Gastrocnemius medialis (tissue), 4 donors: Measurements from ENCODE around the gene OGN. TPM values are rescaled to one million over a fixed set of nuclear protein-coding genes. Genes with fewer than 3 reads are reported as not detected.

ENCODE experiments used
- ATAC-seq, 2 donors: fragments of 150-250 bp; one replicate each; pipeline ENCODE4 v1.9.1; 2016
- DNase-seq, 2 donors: peaks; one replicate each; pipeline ENCODE4 v3.0.0-alpha.2; 2019
- H3K27ac ChIP-seq, 4 donors: fragments of 200-600 bp; sonication (generic); 1 replicate in 1 of 4; 2 replicates in 3 of 4; pipeline ENCODE4 v1.5.1; 2016 to 2018; ENCODE audit warnings: mild to moderate bottlenecking in 2 of 4, moderate library complexity in 1 of 4
- H3K27me3 ChIP-seq, 3 donors: fragments of 200-600 bp; sonication (generic) in 2 of 3; 1 replicate in 1 of 3; 2 replicates in 2 of 3; pipeline versions ENCODE4 v1.5.1 to v1.6.0; 2016 to 2019; ENCODE audit warnings: mild to moderate bottlenecking in 1 of 3, moderate library complexity in 1 of 3
- H3K36me3 ChIP-seq, 2 donors: fragments of 200-600 bp; sonication (generic) in 1 of 2; one replicate each; pipeline ENCODE4 v1.5.1; 2017 to 2018
- H3K4me1 ChIP-seq, 2 donors: fragments of 200-600 bp; sonication (generic) in 1 of 2; one replicate each; pipeline ENCODE4 v1.5.1; 2016 to 2017; ENCODE audit warnings: mild to moderate bottlenecking in 2 of 2
- H3K4me3 ChIP-seq, 4 donors: fragments of 200-600 bp; sonication (generic) in 3 of 4; 1 replicate in 1 of 4; 2 replicates in 3 of 4; pipeline ENCODE4 v1.5.1; 2016 to 2019; ENCODE audit warnings: mild to moderate bottlenecking in 2 of 4
- H3K9me3 ChIP-seq, 3 donors: fragments of 200-600 bp; sonication (generic) in 2 of 3; 1 replicate in 1 of 3; 2 replicates in 2 of 3; pipeline ENCODE4 v1.5.1; 2016 to 2019
- CTCF ChIP-seq, 5 experiments: fragments of 450-650 bp in 3 of 5; fragments of 200-600 bp in 2 of 5; sonication (generic) in 2 of 5; IDR thresholded peaks in 4 of 5; conservative IDR thresholded peaks in 1 of 5; 1 replicate in 4 of 5; 2 replicates in 1 of 5; pipeline ENCODE4 v1.5.1; 2016 to 2019; ENCODE audit warnings: antibody characterized with exemption in 5 of 5, mild to moderate bottlenecking in 3 of 5, moderate library complexity in 3 of 5
- POLR2A ChIP-seq, 2 donors: fragments of 450-650 bp; IDR thresholded peaks; one replicate each; pipeline ENCODE4 v1.6.1; 2017; ENCODE audit warnings: antibody characterized with exemption in 2 of 2, mild to moderate bottlenecking in 2 of 2, moderate library complexity in 2 of 2
- in situ Hi-C, 4 donors: fragments of 200-750 bp; cut with MboI; loops; one replicate each; pipeline versions ENCODE4 v1.15.0 to v1.8.0; 2017; ENCODE audit warnings: low sequenced_read_pairs in 4 of 4
- intact Hi-C: fragments of 100-400 bp; cut with DNase I; formaldehyde crosslinking; loops from one replicate; pipeline ENCODE4 v1.15.1; 2023; ENCODE audit warnings: low total_unique reads
- total RNA-seq, 4 donors: library from RNA; depleted of rRNA; stranded (reverse); fragments of >200 nt; gene quantifications; one replicate each; pipeline versions ENCODE4 v1.1.0 to v1.2.3, GENCODE V29; 2016

The OGN gene
- total RNA-seq, 4 donors from 2014 or later, result 1.1 to 3.1 (median 1.7) TPM; not detected in 1

GRCh38 chr9:92432350-92432749 is 28.0 kb upstream of the OGN start:
- in situ Hi-C loops, result loop anchor here in 1 of 4 donors (5.0 kb wide), 1 partner anchor 85 kb away; no protein-coding TSS in a partner anchor
- Histone ChIP-seq H3K9me3 (no peaks in the 10 kb centered on the region), H3K36me3 (no peaks in the 10 kb centered on the region), H3K27ac (no peak overlapping the region), H3K27me3 (no peaks in the 10 kb centered on the region), H3K4me1 (no peaks in the 10 kb centered on the region), H3K4me3 (no peak overlapping the region)
- intact Hi-C loops, result loop anchor here (10.0 kb wide), 1 partner anchor 88 kb away; no protein-coding TSS in a partner anchor
- DNase-seq (no peak), ATAC-seq (no peak)
- TF ChIP-seq CTCF (IDR thresholded peaks at IDR 0.05 in 4 of 5, conservative IDR thresholded peaks at IDR 0.05 in 1 of 5) (no peak), POLR2A (IDR thresholded peaks at IDR 0.05) (no peak)

GRCh38 chr9:92429836-92430235 is 25.5 kb upstream of the OGN start:
- intact Hi-C loops, result loop anchor here (10.0 kb wide), 1 partner anchor 85 kb away; no protein-coding TSS in a partner anchor
- in situ Hi-C loops, result loop anchor here in 1 of 4 donors (5.0 kb wide), 1 partner anchor 83 kb away; no protein-coding TSS in a partner anchor
- TF ChIP-seq CTCF (IDR thresholded peaks at IDR 0.05 in 4 of 5, conservative IDR thresholded peaks at IDR 0.05 in 1 of 5) (no peak), POLR2A (IDR thresholded peaks at IDR 0.05) (no peak)

GRCh38 chr9:92426501-92427145 is 22.2 kb upstream of the OGN start:
- Histone ChIP-seq H3K27ac (no peak overlapping the region), H3K4me1 (no peaks in the 10 kb centered on the region), H3K9me3 (no peaks in the 10 kb centered on the region), H3K4me3 (no peak overlapping the region), H3K27me3 (no peaks in the 10 kb centered on the region), H3K36me3 (no peaks in the 10 kb centered on the region)
- DNase-seq, result no peak
- intact Hi-C loops, result no loop called here
- no peak for ATAC-seq
- in situ Hi-C loops, result no loop called here
- TF ChIP-seq CTCF (IDR thresholded peaks at IDR 0.05 in 4 of 5, conservative IDR thresholded peaks at IDR 0.05 in 1 of 5) (no peak), POLR2A (IDR thresholded peaks at IDR 0.05) (no peak)

More at GRCh38 chr9:92429836-92430235, 25.5 kb upstream of the OGN start:
- Histone ChIP-seq H3K9me3 (no peaks in the 10 kb centered on the region), H3K27ac (no peak overlapping the region), H3K36me3 (no peaks in the 10 kb centered on the region), H3K4me3 (no peak overlapping the region), H3K4me1 (no peaks in the 10 kb centered on the region), H3K27me3 (no peaks in the 10 kb centered on the region)
- no peak for ATAC-seq
- DNase-seq, result no peak

DNA sequence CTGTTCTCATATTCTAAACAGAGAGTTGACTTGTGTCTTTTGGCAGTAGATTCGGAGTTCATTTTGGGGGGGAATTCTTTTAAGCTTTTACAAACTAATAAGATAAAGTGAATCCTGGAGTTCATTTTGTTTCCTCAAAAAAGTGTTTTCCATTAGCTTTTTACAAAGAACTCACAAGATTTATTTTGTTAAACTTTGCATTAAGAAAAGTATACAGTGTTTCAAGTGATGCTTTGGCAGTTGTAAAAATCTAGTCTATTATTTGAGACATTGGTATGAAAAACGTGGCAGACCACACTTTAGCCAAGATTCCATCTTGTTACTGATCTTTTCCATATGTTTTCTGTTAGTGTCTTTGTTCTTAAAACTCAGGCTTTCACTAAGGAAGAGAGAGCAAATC is 21.1 kb upstream of the OGN start:
- in situ Hi-C loops (no loop called here), intact Hi-C loops (no loop called here)
- Histone ChIP-seq H3K9me3 (no peaks in the 10 kb centered on the region), H3K4me3 (no peak overlapping the region), H3K27ac (no peak overlapping the region), H3K4me1 (no peaks in the 10 kb centered on the region), H3K36me3 (no peaks in the 10 kb centered on the region), H3K27me3 (no peaks in the 10 kb centered on the region)
- TF ChIP-seq CTCF (IDR thresholded peaks at IDR 0.05 in 4 of 5, conservative IDR thresholded peaks at IDR 0.05 in 1 of 5) (no peak), POLR2A (IDR thresholded peaks at IDR 0.05) (no peak)
- no peak for DNase-seq
- no peak for ATAC-seq
